GM18907 (cell line): ENCODE measurements around the gene FGD3.

Source experiments
- ATAC-seq: cut with Tn5 transposase; IDR thresholded peaks from one replicate; pipeline ENCODE4 v1.9.1; 2021; ENCODE audit warnings: mild to moderate bottlenecking, moderate library complexity; ENCODE audit not compliant: unreplicated experiment

Gene FGD3

DNA sequence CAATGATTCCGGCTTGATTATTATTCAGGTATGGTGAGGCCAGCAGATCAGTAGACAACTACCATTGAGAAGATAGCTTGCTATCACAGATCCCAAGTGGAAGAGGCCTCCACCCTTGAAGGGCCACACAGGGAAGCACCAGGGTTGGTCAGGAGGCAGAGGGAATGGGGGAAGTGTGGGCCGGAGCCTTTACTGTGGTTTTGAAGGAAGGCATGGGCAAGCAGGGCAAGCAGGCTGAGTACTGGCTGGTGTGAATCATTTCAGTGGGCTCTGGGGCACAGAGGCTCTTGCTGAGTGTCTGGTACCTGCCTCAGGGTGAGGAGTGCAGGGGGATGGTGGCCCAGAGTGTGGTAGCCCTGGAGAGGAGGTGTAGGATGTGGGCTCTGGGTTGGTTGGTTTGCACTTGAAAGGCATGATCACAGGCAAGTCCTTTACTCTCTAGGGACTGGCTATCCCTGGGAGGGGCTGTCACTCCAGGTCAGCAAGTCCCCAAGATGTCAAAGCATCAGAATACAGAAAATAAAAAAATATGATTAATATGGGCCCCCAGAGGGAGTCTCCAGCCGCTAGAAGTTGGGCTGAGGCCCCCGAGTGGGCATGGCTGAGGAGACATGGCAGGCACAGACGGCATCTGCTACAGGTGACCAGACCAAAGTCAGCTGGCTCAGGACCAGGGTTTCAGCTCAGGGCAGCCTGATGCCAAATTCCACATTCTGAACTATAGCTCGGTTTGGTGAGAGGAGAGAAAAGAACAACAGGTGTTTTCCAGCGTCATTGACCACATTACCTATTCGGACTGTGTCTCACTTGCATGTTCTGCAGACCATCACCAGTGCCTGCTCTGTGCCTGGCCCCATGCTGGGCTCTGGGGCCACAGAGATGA is 101.5 kb downstream of the FGD3 start:
- ATAC-seq: no peak

GRCh38 chr9:93049491-93049890 is 102.2 kb downstream of the FGD3 start:
- ATAC-seq: no peak

- ATAC-seq: no peak
Observed at GRCh38 chr9:93050231-93050630, 102.9 kb downstream of the FGD3 start.

- ATAC-seq: no peak
Observed at GRCh38 chr9:93051680-93052089, 104.4 kb downstream of the FGD3 start.

DNA sequence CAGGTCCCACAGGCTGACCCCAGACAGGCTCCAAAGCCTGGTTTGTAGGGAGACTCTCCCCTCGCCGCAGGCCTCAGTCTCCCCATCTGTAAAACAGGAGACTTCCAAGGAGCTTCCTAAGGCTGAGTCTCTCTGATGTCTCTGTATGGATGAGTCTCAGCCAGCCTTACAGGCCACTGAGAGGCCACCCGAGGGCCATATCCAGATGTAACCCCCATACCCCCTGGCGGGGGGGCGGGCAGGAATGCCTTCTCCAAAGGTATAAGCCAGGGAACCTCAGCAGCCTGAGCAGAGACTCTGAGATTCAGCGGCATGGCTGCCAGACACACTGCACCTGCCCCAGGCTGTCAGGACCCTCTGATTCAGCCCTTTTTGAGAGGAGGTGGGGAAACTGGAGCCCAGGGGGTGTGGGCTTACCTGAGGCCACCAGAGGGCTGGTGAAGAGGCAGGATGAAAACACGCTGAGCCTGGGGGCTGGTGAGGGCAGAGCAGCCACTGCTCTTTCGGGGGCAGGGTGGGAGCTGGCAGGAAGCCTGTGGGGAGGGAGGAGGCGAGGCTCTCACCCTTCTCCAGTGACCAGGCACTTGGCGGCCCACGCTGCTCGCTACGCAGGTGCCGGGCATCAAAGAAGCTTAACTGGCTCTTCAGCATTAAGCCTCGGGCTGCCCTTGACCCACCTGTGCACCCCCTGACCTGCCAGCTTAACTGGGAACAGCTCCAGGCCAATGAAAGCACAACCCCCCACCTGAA is 105.6 kb downstream of the FGD3 start:
- no peak for ATAC-seq

DNA sequence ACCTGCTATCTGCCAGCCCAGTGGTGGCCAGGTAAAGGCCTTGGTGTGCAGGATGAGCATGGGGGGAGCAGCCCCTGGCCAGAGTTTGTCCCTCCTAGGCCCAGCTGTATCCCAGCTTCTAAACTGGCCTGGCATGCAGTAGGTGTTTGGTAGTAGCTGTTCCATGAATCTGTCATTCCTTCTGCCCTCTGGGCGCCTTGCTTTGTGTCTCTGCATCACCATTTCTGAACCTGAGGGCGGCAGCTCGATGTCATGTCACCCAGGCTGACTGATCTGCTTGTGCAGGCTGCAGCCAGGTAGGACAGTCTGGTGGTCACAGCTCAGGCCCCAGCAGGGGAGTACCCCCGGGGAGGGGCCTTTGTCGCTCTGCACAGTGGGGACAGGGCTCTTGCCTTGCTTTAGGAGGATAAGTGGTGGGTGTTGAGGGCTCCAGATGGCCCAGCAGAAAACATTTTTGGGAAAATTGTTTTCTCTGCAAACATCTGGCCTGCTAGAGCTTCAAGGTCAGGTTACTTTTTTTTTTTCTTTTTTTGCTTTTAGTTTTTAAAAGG is 106.5 kb downstream of the FGD3 start:
- no peak for ATAC-seq

DNA sequence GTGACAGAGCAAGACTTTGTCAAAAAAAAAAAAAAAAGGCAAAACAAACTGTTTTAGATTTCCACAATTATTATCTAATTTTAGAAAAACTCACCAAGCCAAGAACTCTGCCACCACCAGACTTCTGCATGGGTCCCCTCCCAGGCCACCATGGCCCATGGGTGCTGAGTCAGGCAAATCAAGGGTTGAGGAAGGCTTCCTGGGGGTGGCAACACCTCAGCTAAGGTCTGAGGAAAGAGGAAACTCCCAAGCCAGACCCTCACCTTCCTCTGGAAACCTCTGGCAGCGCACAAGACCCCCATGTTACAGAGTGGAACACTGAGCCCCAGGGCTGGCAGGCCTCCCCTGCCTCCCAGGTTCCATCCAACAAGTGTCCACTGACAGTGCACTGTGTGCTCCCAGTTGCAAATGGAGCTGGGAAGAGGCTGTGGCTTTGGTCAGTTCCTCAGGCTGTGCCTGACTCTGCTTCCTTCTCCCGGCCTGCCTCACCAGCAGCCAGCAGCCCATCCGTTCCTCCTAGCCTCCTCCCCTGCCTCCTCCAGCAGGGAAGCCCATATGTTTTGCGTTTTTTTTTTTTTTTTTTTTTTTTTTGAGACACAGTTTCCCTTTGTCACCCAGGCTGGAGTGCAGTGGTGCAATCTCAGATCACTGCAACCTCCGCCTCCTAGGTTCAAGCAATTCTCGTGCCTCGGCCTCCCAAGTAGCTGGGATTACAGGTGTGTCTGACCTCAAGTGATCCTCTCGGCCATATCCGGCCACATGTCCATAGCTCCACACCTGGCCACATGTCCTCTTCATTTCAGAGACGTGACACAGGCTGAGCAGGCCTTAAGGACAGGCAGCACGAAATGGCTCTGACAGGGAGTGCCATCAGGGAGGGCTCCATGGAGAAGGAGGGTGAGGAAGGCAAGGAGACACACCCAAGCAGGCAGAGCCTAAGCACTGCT is 107.7 kb downstream of the FGD3 start:
- no peak for ATAC-seq

DNA sequence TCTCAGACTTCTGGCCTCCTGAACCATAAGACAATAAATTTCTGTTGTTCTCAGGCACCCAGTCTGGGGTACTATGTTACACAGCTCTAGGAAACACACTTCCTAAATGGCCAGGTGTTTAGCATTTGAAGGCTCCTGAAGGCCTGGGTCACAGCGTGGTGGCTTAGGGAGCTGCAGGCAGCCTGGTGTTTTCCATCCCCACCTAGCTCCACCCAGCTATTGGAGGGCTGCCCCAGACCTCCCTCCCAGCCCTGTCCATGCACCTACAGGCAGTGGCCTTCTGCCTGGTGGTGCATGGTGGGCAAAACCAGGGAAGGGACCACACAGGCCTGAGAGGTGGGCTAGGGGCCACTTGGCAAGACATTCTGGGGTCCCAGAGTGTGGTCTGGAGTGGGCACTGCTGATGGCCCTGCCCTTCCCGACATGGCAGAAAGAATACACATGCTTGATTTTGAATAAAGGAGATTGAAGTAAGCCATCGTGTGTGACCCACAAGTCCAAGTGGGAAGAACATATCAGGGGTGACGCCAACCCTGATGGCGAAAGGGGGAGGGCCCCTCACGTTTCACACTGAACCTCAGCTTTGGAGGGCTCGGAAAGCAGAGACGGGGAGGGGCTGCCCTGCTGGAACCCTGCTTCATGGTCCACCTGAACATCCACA is 109.8 kb downstream of the FGD3 start:
- no peak for ATAC-seq

- ATAC-seq: peak; percentile 12
Observed at GRCh38 chr9:93057703-93058354, 110.5 kb downstream of the FGD3 start.

DNA sequence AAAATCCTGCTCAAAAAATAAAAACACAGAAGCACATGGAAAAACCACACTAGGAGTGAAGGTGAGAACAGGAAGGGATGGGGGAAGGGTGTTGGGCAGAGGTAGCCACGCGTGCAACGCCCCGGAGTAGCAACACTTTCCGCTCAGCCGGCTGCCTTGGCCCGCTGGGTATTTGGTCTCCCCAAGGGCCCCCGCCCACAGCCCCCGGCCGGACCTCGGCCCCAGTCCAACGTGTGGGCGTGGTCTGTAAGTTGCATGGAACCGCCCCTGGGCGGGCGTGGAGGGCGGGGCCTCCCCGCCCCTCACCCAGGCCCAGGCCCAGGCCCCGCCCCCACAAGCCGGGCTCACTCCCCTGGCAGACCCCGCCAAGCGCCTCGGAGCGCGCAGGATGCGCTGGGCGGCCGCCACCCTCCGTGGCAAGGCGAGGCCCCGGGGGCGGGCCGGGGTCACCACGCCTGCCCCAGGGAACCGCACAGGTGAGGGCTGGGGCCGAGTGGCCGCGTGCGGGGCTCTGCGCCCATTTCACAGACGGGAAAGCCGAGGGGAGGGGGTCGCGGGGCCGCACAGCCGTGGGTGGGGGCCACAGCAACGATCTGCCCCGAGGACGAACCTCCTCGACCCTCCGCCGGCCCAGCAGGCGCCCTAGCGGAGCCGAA is 111.2 kb downstream of the FGD3 start, which contains the start of gene SUSD3:
Gene SUSD3, plus strand, starts transcription at position 347 of the 656 bp plus-strand sequence. Its CDS starts 42 bp downstream, at position 389.
- peak; percentile 43 for ATAC-seq

DNA sequence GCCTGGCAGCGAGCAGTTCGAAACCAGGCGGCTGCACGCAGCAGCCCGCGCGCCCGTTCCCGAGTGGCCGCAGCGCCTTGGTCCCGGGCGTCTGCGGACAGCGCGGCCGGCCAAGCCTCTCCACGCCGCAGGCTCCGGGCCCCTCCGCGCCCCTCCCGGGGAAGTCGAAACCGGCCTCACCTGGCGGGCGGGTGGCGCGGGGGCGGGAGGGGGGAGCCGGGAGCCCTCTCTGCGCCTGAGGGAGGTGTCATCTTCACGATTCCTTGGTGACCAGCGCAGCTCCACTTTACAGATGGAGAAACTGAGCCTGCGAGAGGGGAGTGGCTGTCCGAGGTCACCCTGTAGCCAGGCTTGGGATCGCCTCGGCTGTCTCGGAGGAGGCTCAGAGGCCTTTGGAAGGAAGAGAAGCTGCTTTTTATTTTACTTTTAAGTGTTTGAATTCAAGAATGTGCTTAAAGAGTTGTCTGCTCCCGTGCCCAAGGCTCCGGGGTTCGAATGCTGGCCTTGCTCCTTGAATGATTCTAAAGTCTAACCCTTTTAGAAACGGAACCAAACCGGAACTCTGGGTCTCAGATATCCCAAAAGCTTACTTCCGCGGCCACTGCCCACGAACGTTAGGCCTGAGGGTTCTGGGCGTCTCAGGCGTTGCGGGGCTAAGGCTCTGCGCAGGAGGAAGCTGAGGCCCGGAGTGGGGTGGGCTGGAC is 111.8 kb downstream of the FGD3 start:
- ATAC-seq: no peak

- no peak for ATAC-seq
Observed at GRCh38 chr9:93059715-93060578, 112.6 kb downstream of the FGD3 start.

- no peak for ATAC-seq
Observed at GRCh38 chr9:93060746-93061259, 113.5 kb downstream of the FGD3 start.

DNA sequence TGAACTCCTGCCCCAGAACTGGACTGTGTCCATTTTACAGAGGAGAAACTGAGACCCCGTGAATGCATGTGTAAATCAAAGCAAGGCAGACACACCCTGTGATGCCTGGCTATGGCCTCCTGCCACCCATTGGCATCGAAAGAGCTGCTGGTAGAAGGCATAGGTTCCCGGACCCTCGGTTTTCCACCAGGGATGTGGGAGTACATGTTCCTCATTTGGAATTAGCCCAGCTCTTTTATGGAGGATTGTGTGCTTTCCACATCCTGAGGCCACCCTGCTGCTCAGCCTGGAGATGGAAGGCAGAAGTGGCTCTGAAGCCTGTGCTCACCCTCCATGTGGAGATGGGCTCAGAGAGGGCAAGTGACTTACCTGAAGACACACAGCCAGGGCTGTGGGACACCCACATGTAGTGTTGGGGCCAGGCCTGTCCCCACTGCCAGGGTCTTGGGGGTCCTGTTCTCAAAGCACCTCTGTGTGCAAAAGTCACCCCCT is 114.0 kb downstream of the FGD3 start:
- ATAC-seq: no peak

- ATAC-seq: peak; percentile 38
Observed at GRCh38 chr9:93061791-93062763, 114.8 kb downstream of the FGD3 start.
